ENCODE measurements around the gene CCDC187.

GRCh38 chr9:136245219-136246150 lies 58.4 kb downstream of the CCDC187 start, which contains the start of gene QSOX2:
- TF ChIP-seq SUZ12 (IDR thresholded peaks at IDR 0.05; ENCODE audit: extremely low read depth, insufficient read depth, insufficient read length), result no peak
- no peak for TF ChIP-seq ZNF274 (IDR thresholded peaks at IDR 0.05; ENCODE audit: low read depth, low read length)

Measured in NT2/D1 (cell line).